Retinal pigment epithelial cell (primary cell): ENCODE data around the gene LCA5L.

Source experiments
- DNase-seq: peaks from one replicate; pipeline ENCODE4 v3.0.0-alpha.2; 2010; ENCODE audit warnings: low read depth
- H3K4me3 ChIP-seq: 2 replicates; pipeline ENCODE4 v1.5.1; 2011; ENCODE audit warnings: mild to moderate bottlenecking, low read length, control low read depth, moderate library complexity
- TF ChIP-seq, protein P1 (sequence below): conservative IDR thresholded peaks from 2 replicates; pipeline ENCODE4 v1.5.1; 2011; ENCODE audit warnings: low read depth, low read length, control low read depth, inconsistent platforms

Gene LCA5L

DNA sequence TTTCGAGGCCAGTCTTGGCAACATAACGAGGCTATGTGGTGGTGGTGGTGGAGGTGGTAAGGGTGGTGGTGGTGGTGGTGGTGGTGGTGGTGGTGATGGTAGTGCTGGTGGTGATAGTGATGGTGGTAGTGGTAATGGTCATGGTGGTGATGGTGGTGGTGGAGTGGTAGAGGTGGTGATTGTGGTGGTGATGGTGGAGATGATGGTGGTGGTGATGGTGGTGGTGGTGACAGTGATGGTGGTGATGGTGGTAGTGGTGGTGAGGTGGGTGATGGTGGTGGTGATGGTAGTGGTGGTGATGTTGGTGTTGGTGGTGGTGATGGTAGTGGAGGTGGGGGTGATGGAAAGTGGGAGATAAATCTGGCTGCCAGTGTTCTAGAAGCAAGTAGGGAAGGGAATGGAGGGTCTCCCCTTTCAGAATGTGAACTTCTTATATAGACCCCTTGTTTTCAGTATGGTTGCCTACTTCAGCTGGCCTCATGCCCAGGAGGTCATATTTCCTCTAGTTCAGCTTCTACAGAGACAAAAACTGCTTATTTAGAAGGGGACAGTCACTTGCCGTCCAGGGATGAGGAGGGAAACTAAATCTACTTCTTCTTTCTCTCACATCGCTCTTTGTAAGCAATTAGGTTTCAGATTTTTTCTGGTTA is 33.7 kb upstream of the LCA5L start:
- no peak for DNase-seq
- H3K4me3 ChIP-seq, result no peak overlapping the region
- TF ChIP-seq, protein P1, sequence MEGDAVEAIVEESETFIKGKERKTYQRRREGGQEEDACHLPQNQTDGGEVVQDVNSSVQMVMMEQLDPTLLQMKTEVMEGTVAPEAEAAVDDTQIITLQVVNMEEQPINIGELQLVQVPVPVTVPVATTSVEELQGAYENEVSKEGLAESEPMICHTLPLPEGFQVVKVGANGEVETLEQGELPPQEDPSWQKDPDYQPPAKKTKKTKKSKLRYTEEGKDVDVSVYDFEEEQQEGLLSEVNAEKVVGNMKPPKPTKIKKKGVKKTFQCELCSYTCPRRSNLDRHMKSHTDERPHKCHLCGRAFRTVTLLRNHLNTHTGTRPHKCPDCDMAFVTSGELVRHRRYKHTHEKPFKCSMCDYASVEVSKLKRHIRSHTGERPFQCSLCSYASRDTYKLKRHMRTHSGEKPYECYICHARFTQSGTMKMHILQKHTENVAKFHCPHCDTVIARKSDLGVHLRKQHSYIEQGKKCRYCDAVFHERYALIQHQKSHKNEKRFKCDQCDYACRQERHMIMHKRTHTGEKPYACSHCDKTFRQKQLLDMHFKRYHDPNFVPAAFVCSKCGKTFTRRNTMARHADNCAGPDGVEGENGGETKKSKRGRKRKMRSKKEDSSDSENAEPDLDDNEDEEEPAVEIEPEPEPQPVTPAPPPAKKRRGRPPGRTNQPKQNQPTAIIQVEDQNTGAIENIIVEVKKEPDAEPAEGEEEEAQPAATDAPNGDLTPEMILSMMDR, result no peak

DNA sequence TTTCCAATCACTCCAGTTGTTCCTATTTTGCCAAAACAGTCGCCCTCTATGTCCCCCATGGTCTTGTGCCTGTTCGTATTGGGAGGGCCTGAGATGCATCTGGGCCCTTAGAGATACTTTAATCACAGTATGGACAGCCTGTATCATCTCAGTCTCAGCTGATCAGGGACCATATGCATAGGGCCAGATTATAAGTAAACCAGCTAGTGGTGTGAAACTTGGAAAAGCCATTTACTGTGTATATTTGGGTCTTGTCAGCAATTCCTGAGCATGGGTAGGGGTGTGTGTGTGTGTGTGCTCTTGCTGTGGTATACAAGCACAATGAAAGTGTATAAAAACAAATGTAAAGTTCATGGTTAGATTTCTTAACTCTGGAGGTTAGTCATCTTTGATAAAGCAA is 29.0 kb upstream of the LCA5L start:
- TF ChIP-seq, protein P1, result no peak
- H3K4me3 ChIP-seq, result no peak overlapping the region
- DNase-seq, result no peak

DNA sequence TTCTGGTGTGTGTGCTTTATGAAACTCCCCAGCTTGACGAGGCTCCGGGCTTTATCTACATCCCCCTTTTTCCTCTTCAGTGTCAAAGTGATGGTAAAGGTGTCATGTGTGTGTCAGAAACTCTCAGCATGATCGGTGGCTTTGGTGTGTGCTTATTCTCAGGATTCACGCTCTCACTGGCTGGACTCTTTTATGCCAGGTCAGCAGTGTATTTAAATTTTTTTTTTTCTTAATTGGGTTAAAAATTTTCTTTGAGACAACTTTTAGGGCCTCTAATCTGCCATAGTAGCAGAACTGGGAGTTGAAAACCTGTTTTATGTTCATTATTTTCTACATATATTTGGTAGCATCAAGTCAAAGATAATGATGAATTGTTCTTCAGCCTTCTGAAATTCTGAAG is 27.2 kb upstream of the LCA5L start:
- TF ChIP-seq, protein P1, result no peak
- DNase-seq, result no peak
- no peak overlapping the region for H3K4me3 ChIP-seq

DNA sequence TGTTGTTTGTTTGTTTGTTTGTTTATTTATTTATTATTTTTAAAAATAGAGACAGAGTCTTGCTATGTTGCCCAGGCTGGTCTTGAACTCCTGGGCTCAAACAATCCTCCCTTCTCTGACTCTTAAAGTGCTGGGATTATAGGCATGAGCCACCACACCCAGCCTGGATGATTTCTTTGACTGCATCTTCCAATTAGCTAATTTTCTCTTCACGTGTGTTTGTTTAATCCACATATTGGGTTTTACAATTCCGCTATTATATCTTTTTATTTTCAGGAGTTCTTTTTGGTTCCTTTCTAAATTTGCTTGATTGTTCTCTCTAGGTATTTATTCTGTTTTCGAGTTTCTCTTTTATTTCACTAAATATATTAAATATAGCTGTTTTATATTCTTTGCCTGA is 26.0 kb upstream of the LCA5L start:
- TF ChIP-seq, protein P1, result no peak
- no peak overlapping the region for H3K4me3 ChIP-seq
- no peak for DNase-seq

DNA sequence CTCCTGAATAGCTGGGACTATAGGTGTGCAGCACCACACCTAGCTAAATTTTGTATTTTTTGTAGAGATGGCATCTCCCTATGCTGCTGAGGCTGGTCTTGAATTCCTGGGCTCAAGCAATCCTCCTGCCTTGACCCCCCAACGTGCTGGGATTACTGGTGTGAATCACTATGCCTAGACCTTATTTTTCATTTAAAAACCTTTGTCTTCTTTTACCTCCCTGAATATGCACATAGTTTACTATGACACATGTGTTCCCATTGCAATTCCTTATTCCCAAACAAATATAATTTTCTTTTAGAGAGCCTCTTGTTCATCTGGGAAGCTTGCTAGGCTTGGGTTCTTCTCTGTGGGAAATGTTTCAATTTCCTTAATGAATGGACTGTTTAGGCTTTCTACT is 23.0 kb upstream of the LCA5L start:
- no peak overlapping the region for H3K4me3 ChIP-seq
- DNase-seq, result no peak
- TF ChIP-seq, protein P1, result no peak

DNA sequence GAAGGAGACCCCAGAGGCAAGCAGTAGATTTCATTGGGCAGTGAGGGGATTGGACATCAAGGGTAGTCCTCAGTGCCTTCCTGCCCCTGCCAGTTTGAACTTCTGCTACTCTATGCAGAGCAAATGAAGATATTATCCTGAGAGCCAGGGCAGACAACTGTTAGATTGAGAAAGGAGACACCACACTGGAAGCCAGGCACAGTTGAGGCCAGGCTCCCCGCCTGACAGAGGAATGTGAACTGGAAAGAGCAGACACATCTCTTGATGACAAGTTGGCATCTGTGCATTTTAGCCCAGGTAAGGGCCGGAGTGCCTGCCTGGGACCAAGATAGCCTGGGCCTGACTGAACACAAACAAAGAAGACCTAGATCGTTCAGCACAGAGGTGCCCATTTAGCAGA is 22.2 kb upstream of the LCA5L start:
- no peak for DNase-seq
- TF ChIP-seq, protein P1, result no peak
- H3K4me3 ChIP-seq, result no peak overlapping the region

DNA sequence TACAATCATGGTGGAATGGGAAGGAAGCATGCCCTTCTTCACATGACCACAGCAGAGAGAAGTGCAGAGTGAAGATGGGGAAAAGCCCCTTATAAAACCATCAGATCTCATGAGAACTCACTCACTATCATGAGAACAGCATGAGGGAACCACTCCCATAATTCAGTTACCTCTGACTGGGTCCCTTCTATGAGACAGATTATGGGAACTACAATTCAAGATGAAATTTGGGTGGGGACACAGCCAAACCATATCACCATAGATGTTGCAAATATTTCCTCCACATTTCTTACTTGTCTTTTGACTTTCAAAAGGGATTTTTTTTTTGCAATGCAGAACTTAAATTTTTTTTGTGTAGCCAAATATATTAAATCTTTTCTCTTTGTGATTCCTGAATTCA is 21.0 kb upstream of the LCA5L start:
- no peak for DNase-seq
- TF ChIP-seq, protein P1, result no peak
- no peak overlapping the region for H3K4me3 ChIP-seq
